PC-3 (cell line): ENCODE results near the gene GC.

Source experiments
- EZH2 ChIP-seq: fragments of 300-600 bp; sonication (generic); IDR thresholded peaks from one replicate; pipeline ENCODE4 v1.6.1; 2017; ENCODE audit warnings: antibody characterized with exemption, mild to moderate bottlenecking, low read length; ENCODE audit not compliant: unreplicated experiment
- EZH2phosphoT487 ChIP-seq: fragments of 300-600 bp; sonication (generic); IDR thresholded peaks from 2 replicates; pipeline ENCODE4 v1.6.1; 2018; ENCODE audit warnings: mild to moderate bottlenecking, antibody characterized with exemption, low read length, borderline replicate concordance
- TF ChIP-seq, protein P1 (sequence below): fragments of 300-600 bp; sonication (generic); conservative IDR thresholded peaks from 2 replicates; pipeline ENCODE4 v1.5.1; 2017; ENCODE audit warnings: antibody characterized with exemption, low read depth, mild to moderate bottlenecking, low read length

DNA sequence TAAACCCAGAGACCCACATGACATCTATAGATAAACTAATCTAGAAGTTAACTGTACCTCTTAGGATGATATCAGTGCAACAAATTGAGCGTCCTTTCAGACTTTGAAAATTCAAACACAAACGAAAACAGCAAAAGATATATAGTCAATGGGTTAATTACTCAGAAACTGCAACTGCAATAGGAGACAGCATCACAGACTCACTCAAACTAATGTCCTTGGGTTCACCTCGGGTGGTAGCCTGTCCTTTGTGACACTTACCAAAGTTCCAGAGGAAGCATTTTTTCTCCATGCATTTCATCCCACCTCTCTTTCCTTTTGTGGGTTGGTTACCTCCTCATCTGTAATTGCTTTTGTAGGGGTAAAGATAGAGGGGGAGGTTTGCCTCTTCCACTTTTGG lies 9.7 kb downstream of the GC start:
- TF ChIP-seq, protein P1, sequence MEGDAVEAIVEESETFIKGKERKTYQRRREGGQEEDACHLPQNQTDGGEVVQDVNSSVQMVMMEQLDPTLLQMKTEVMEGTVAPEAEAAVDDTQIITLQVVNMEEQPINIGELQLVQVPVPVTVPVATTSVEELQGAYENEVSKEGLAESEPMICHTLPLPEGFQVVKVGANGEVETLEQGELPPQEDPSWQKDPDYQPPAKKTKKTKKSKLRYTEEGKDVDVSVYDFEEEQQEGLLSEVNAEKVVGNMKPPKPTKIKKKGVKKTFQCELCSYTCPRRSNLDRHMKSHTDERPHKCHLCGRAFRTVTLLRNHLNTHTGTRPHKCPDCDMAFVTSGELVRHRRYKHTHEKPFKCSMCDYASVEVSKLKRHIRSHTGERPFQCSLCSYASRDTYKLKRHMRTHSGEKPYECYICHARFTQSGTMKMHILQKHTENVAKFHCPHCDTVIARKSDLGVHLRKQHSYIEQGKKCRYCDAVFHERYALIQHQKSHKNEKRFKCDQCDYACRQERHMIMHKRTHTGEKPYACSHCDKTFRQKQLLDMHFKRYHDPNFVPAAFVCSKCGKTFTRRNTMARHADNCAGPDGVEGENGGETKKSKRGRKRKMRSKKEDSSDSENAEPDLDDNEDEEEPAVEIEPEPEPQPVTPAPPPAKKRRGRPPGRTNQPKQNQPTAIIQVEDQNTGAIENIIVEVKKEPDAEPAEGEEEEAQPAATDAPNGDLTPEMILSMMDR: no peak
- TF ChIP-seq EZH2phosphoT487 (no peak), EZH2 (no peak)
